ENCODE data around the gene SMDT1.
"Not testable (repeated sequence)": the region's sequence is repeated elsewhere in the genome, so short reads cannot be mapped to it uniquely, and the experiment has no call there.

The SMDT1 gene

DNA sequence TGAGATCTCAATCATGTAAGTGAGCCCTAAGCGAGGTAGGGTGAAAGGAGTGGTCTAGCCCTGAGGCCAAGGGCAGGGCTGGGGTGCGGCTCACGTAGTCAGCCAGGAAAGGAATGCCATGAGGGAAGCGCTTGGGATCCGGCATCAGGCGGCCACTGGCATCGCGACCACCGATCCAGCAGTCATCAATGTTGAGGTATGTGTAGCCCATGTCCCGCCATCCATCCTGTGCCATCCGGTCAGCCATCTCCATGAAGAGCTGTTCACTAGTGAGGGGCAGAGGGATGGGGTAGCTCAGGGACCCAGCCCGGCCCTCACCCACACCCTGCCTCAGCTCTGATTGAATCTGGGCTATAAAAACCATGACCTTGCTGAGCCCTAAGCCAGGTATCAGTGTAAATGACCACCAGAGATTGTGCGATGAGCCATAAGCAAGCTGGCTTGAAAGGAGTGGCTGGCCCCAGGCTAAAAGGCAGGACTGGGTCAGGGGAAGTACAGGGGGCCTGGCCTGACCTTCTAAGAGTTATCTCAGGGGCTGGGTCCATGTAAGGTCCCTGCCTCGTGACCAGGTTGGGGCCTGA lies 11.7 kb upstream of the SMDT1 start:
- Histone ChIP-seq H3K9ac (ENCODE audit: insufficient read length) (no peak overlapping the region), H3K9me3 (ENCODE audit: low read depth, low read length) (no peaks in the 10 kb centered on the region), H3K4me3 (no peak overlapping the region), H3K27ac (no peak overlapping the region), H3K36me3 (ENCODE audit: insufficient read depth, low read length) (no peaks in the 10 kb centered on the region)
- TF ChIP-seq FOXP2 (optimal IDR thresholded peaks at IDR 0.05; ENCODE audit: control extremely low read depth, extremely low read length, insufficient read depth) (no peak), POLR2AphosphoS5 (IDR thresholded peaks at IDR 0.05; ENCODE audit: borderline replicate concordance, low read depth, low read length) (no peak), EZH2 (IDR thresholded peaks at IDR 0.05) (no peak)
- DNase-seq (ENCODE audit: low read depth, low spot score): no peak

DNA sequence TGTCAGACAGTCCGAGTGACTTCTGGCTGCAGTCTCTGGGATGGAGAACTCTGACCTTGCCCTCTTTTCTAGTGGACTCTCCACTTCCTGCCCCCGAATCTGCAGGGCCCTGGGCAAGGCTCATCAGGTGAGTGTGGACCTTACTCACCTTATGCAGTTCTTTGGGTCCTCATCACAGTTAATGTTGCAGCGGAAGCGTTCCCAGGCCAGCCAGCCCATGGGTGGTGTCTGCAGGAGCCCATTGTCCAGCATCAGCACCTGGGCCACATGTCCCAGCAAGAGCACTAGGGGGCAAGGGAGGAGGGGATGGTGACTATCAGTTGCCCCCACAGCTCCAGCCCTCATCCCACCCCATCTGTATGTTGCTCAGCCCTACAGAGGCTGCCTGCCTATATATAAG lies 11.2 kb upstream of the SMDT1 start:
- Histone ChIP-seq H3K9me3 (ENCODE audit: low read depth, low read length) (no peaks in the 10 kb centered on the region), H3K9ac (ENCODE audit: insufficient read length) (no peak overlapping the region), H3K36me3 (ENCODE audit: insufficient read depth, low read length) (no peaks in the 10 kb centered on the region), H3K27ac (no peak overlapping the region), H3K4me3 (no peak overlapping the region)
- no peak for DNase-seq (ENCODE audit: low read depth, low spot score)
- no peak for TF ChIP-seq POLR2AphosphoS5 (IDR thresholded peaks at IDR 0.05; ENCODE audit: borderline replicate concordance, low read depth, low read length)
- no peak for TF ChIP-seq EZH2 (IDR thresholded peaks at IDR 0.05)
- TF ChIP-seq FOXP2 (optimal IDR thresholded peaks at IDR 0.05; ENCODE audit: control extremely low read depth, extremely low read length, insufficient read depth): no peak

GRCh38 chr22:42069801-42070516 lies 9.5 kb upstream of the SMDT1 start:
- no peak for DNase-seq (ENCODE audit: low read depth, low spot score)
- Histone ChIP-seq H3K9me3 (ENCODE audit: low read depth, low read length) (no peaks in the 10 kb centered on the region), H3K9ac (ENCODE audit: insufficient read length) (peak overlapping the region; percentile 88), H3K4me3 (peak overlapping the region; percentile 94), H3K36me3 (ENCODE audit: insufficient read depth, low read length) (no peaks in the 10 kb centered on the region), H3K27ac (no peak overlapping the region)
- TF ChIP-seq POLR2AphosphoS5 (IDR thresholded peaks at IDR 0.05; ENCODE audit: borderline replicate concordance, low read depth, low read length): no peak
- no peak for TF ChIP-seq FOXP2 (optimal IDR thresholded peaks at IDR 0.05; ENCODE audit: control extremely low read depth, extremely low read length, insufficient read depth)
- no peak for TF ChIP-seq EZH2 (IDR thresholded peaks at IDR 0.05)

- peak within 1 kb of the TSS; percentile 78; the same call in 1 of the 2 replicates for H3K27ac ChIP-seq
Observed at GRCh38 chr22:42070517-42071422, 8.7 kb upstream of the SMDT1 start, which contains the start of gene NAGA. Gene NAGA (minus strand): TSS chr22:42070812. CDS start chr22:42070297, 515 bp downstream.

GRCh38 chr22:42071508-42071907 lies 8.0 kb upstream of the SMDT1 start:
- Histone ChIP-seq H3K9ac (ENCODE audit: insufficient read length) (peak overlapping the region; percentile 88), H3K4me3 (peak overlapping the region; percentile 94), H3K27ac (peak overlapping the region; percentile 78; the same call in 1 of the 2 replicates)
- DNase-seq (ENCODE audit: low read depth, low spot score); H3K36me3 ChIP-seq (ENCODE audit: insufficient read depth, low read length); H3K9me3 ChIP-seq (ENCODE audit: low read depth, low read length): not testable (repeated sequence)

More at GRCh38 chr22:42070517-42071422, 8.7 kb upstream of the SMDT1 start, which contains the start of gene NAGA:
- Histone ChIP-seq H3K36me3 (ENCODE audit: insufficient read depth, low read length) (no peaks in the 10 kb centered on the region), H3K4me3 (peak within 1 kb of the TSS; percentile 94), H3K9me3 (ENCODE audit: low read depth, low read length) (no peaks in the 10 kb centered on the region), H3K9ac (ENCODE audit: insufficient read length) (peak within 1 kb of the TSS; percentile 88)
- DNase-seq (ENCODE audit: low read depth, low spot score): peak; percentile 72
- TF ChIP-seq EZH2 (IDR thresholded peaks at IDR 0.05): no peak
- no peak for TF ChIP-seq FOXP2 (optimal IDR thresholded peaks at IDR 0.05; ENCODE audit: control extremely low read depth, extremely low read length, insufficient read depth)
- peak; percentile 96 for TF ChIP-seq POLR2AphosphoS5 (IDR thresholded peaks at IDR 0.05; ENCODE audit: borderline replicate concordance, low read depth, low read length)

- TF ChIP-seq EZH2 (IDR thresholded peaks at IDR 0.05): no peak
- no peak for TF ChIP-seq FOXP2 (optimal IDR thresholded peaks at IDR 0.05; ENCODE audit: control extremely low read depth, extremely low read length, insufficient read depth)
- no peak for TF ChIP-seq POLR2AphosphoS5 (IDR thresholded peaks at IDR 0.05; ENCODE audit: borderline replicate concordance, low read depth, low read length)
- H3K9me3 ChIP-seq (ENCODE audit: low read depth, low read length): no peaks in the 10 kb centered on the region
- no peaks in the 10 kb centered on the region for H3K36me3 ChIP-seq (ENCODE audit: insufficient read depth, low read length)
- H3K27ac ChIP-seq: no peak overlapping the region
- no peak overlapping the region for H3K9ac ChIP-seq (ENCODE audit: insufficient read length)
- H3K4me3 ChIP-seq: no peak overlapping the region
- no peak for DNase-seq (ENCODE audit: low read depth, low spot score)
Observed at GRCh38 chr22:42072606-42073330, 6.7 kb upstream of the SMDT1 start.

DNA sequence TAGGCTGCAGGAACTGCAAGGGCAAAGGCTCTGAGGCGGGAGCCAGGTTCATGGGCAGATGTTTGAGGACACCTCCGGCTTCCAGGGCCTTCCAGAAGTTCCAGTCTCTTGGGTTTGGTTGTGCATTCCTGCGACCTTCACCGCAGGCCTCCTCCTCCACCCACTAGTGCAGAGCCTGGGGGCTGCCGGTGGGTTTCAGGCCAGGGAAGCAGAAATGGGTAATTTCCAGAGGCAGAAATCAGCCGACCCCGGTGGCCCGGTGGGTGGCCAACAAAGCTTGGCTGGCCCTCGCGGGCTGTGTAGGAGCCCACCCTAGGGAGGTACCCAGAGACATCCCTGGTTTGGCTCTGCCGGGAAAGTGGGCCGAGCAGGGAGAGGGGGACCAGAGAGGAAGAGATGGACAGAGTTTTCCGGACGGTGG lies 5.9 kb upstream of the SMDT1 start:
- H3K9ac ChIP-seq (ENCODE audit: insufficient read length): no peak overlapping the region
- no peaks in the 10 kb centered on the region for H3K36me3 ChIP-seq (ENCODE audit: insufficient read depth, low read length)
- no peak for DNase-seq (ENCODE audit: low read depth, low spot score)
- no peak overlapping the region for H3K4me3 ChIP-seq
- no peak for TF ChIP-seq POLR2AphosphoS5 (IDR thresholded peaks at IDR 0.05; ENCODE audit: borderline replicate concordance, low read depth, low read length)
- TF ChIP-seq EZH2 (IDR thresholded peaks at IDR 0.05): no peak
- no peak for TF ChIP-seq FOXP2 (optimal IDR thresholded peaks at IDR 0.05; ENCODE audit: control extremely low read depth, extremely low read length, insufficient read depth)
- no peaks in the 10 kb centered on the region for H3K9me3 ChIP-seq (ENCODE audit: low read depth, low read length)
- no peak overlapping the region for H3K27ac ChIP-seq
